GM23248 (cell line): ENCODE results near the gene AIDA.

Source experiments
- EZH2 ChIP-seq: fragments of 200-600 bp; sonication (generic); IDR thresholded peaks from 2 replicates; pipeline ENCODE4 v1.6.1; 2018; ENCODE audit warnings: antibody characterized with exemption, mild to moderate bottlenecking; ENCODE audit not compliant: insufficient read depth, poor library complexity, severe bottlenecking
- EZH2phosphoT487 ChIP-seq: fragments of 200-600 bp; sonication (generic); IDR thresholded peaks from 2 replicates; pipeline ENCODE4 v1.6.1; 2018; ENCODE audit warnings: antibody characterized with exemption, moderate library complexity, mild to moderate bottlenecking, low read depth; ENCODE audit not compliant: insufficient read depth

GRCh38 chr1:222728746-222729145 lies 16.5 kb upstream of the AIDA start:
- TF ChIP-seq EZH2: no peak
- no peak for TF ChIP-seq EZH2phosphoT487
